GM21447 (cell line): ENCODE data around the gene FGD5.

ENCODE experiments used
- ATAC-seq: cut with Tn5 transposase; IDR thresholded peaks from one replicate; pipeline ENCODE4 v1.9.1; 2021; ENCODE audit not compliant: unreplicated experiment

FGD5 gene

GRCh38 chr3:14959359-14959943, 140.7 kb downstream of the FGD5 start:
- ATAC-seq = peak; percentile 55

- ATAC-seq = no peak
Measured at GRCh38 chr3:14962762-14963161, 144.0 kb downstream of the FGD5 start.

- no peak for ATAC-seq
Measured at GRCh38 chr3:14967285-14967684, 148.5 kb downstream of the FGD5 start.

GRCh38 chr3:14969671-14970070, 150.9 kb downstream of the FGD5 start:
- ATAC-seq = no peak

- ATAC-seq = no peak
Measured at GRCh38 chr3:14976317-14976716, 157.6 kb downstream of the FGD5 start.

GRCh38 chr3:14980689-14981088, 161.9 kb downstream of the FGD5 start:
- no peak for ATAC-seq
